Measurements from ENCODE around the gene FAM107B.

DNA sequence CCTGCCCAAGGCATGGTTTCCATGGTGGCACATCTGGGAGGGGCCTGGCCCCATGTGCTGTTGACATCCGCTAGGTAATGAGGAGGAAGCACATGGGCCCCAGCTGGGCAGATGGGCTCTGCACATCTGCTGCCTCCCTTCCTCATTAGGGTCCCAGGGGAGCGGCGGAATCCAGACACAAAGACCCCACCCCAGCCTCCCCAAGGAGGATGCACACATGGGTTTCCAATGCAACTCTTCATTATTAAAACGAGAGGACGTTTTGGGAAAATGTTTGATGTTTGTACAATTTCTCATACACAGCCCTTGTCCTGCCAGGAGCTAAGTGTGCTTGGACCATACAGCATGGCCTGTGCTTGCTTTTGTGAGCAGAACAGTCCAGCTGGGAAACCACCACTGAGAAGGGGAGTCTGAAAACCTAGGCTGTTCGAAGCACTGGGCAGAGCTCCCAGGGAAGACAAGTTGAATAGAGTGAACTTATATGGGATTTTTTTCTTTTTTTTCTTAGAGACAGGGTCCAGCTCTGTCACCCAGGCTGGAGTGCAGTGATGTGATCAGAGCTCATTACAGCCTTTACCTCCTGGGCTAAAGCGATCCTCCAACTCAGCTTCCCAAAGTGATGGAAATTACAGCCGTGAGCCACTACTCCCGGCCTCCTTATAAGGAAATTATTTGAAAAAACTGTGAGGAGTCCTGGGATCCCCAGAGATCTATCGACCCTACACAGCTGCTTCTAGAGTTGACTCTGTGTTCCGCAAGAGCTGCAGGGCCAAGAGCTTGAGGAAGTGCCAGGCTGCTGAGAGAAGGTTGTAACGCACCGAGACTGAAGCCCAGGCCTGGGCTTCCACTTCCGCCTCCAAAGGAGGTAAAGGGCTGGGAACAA, 23.4 kb downstream of the FAM107B start:
- TF ChIP-seq, protein P1, sequence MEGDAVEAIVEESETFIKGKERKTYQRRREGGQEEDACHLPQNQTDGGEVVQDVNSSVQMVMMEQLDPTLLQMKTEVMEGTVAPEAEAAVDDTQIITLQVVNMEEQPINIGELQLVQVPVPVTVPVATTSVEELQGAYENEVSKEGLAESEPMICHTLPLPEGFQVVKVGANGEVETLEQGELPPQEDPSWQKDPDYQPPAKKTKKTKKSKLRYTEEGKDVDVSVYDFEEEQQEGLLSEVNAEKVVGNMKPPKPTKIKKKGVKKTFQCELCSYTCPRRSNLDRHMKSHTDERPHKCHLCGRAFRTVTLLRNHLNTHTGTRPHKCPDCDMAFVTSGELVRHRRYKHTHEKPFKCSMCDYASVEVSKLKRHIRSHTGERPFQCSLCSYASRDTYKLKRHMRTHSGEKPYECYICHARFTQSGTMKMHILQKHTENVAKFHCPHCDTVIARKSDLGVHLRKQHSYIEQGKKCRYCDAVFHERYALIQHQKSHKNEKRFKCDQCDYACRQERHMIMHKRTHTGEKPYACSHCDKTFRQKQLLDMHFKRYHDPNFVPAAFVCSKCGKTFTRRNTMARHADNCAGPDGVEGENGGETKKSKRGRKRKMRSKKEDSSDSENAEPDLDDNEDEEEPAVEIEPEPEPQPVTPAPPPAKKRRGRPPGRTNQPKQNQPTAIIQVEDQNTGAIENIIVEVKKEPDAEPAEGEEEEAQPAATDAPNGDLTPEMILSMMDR (IDR thresholded peaks at IDR 0.05), result no peak
- TF ChIP-seq POLR2A (IDR thresholded peaks at IDR 0.05), result no peak

Measured in right lobe of liver (tissue), 4 donors.